Measurements from ENCODE around the gene PRDM15. TPM values are rescaled to one million over a fixed set of nuclear protein-coding genes. Genes with fewer than 3 reads are reported as not detected.

PRDM15 gene
- total and polyA plus RNA-seq, 2 donors (not counting 1 experiment from before 2014, with no cell fraction given) = 2.3 to 3.6 TPM

DNA sequence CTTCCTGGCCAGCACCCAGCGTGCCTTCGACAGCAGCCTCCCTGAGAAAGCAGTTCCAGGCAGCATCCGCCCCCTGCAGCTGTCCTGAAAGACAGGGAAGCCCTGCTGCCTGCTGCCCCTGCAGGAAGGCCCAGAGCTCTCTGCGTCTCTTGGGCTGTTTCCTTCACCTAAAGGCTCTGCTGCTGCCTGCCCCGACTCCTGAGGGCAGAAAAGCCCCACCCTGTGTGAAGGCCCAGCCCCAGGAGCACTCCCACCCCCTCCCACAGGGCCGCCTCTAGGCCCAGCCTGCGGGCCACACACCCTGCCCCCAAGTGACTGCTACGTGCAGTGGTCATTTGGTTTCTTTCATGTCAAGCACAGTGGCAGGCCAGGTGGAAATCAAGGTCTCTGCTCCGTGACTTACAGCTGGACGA, 124.7 kb downstream of the PRDM15 start:
- H3K4me2 ChIP-seq (ENCODE audit: extremely low read depth, insufficient read depth, low read length) = no peak overlapping the region
- no peak overlapping the region for H3K9ac ChIP-seq (ENCODE audit: insufficient read depth, low read length)
- H4K20me1 ChIP-seq (ENCODE audit: control insufficient read depth, extremely low read depth, insufficient read depth, low read length) = no peaks in the 10 kb centered on the region
- no peaks in the 10 kb centered on the region for H3K9me3 ChIP-seq (ENCODE audit: control insufficient read depth, insufficient read depth, low read depth, low read length)
- no peak for DNase-seq (ENCODE audit: low read depth in 2 of 2)
- H3K4me1 ChIP-seq (ENCODE audit: control insufficient read depth, extremely low read depth, insufficient read depth, low read length) = peaks cover 11% of the 10 kb centered on the region
- no peak overlapping the region for H3K27ac ChIP-seq (ENCODE audit: insufficient read depth, low read length)
- H2AFZ ChIP-seq (ENCODE audit: low read length) = no peak overlapping the region
- no peaks in the 10 kb centered on the region for H3K36me3 ChIP-seq (ENCODE audit: control insufficient read depth, insufficient read depth, low read length)
- H3K4me3 ChIP-seq (replicated peaks in 1 of 4; ENCODE audit: control extremely low read depth in 1 of 4, insufficient read depth in 1 of 4, low read depth in 3 of 4, low read length in 4 of 4) = no peak overlapping the region
- H3K27me3 ChIP-seq (ENCODE audit: control insufficient read depth, insufficient read depth, low read length) = no peaks in the 10 kb centered on the region
- TF ChIP-seq EZH2 (IDR thresholded peaks at IDR 0.05; ENCODE audit: low read length, missing control alignments) = no peak
- no peak for TF ChIP-seq CTCF (conservative IDR thresholded peaks at IDR 0.05 in 1 of 2, IDR thresholded peaks at IDR 0.05 in 1 of 2; ENCODE audit: low read depth in 1 of 2, low read length in 2 of 2)
- no peaks in the 10 kb centered on the region for H3K79me2 ChIP-seq (ENCODE audit: control insufficient read depth, insufficient read depth, low read length)

DNA sequence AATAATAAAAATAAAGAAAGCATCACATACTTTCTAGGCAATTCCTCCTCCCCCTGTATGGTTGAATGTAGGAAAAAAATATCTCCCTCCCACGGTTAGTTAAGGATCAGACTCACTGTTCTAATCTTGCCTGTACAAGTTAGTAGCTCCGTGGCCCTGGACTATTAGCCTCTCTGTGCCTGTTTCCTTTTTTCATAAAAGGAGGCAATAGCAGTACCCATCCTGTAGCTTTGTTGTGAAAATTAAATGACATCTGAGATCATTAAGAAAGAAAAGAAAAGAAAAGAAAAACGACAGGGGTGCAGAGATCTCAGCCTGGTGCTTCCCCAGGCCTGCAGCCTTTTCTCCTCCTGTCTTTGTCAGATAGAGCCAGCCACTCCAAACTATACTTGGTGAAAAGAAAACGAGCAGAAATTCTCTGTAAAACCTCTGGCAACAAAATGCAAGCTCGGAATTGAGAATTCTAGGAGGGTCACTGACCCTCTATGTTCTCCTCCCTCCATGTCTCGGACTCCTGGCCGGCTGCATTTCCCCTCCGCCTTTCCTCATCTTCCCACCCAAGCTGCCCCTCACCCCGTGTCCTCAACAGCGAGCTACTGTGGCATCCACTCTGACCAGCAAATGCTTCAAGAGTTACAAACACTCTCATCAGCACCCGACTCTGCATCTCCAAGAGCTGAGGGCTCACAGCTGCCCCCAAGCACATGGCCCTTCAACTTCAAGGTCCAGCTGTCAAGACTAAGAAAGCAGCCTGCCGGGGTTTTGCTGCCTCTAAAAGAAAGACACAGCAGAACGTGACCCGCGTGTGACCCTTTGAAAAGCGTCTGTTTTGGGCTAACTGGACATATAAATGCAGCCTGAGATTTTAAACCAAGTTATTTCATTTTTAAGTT, 125.9 kb downstream of the PRDM15 start:
- H4K20me1 ChIP-seq (ENCODE audit: control insufficient read depth, extremely low read depth, insufficient read depth, low read length) = no peaks in the 10 kb centered on the region
- H3K27ac ChIP-seq (ENCODE audit: insufficient read depth, low read length) = no peak overlapping the region
- H3K4me3 ChIP-seq (replicated peaks in 1 of 4; ENCODE audit: control extremely low read depth in 1 of 4, insufficient read depth in 1 of 4, low read depth in 3 of 4, low read length in 4 of 4) = no peak overlapping the region
- no peaks in the 10 kb centered on the region for H3K27me3 ChIP-seq (ENCODE audit: control insufficient read depth, insufficient read depth, low read length)
- H3K36me3 ChIP-seq (ENCODE audit: control insufficient read depth, insufficient read depth, low read length) = no peaks in the 10 kb centered on the region
- H2AFZ ChIP-seq (ENCODE audit: low read length) = no peak overlapping the region
- H3K4me1 ChIP-seq (ENCODE audit: control insufficient read depth, extremely low read depth, insufficient read depth, low read length) = peaks cover 11% of the 10 kb centered on the region
- no peak overlapping the region for H3K9ac ChIP-seq (ENCODE audit: insufficient read depth, low read length)
- no peaks in the 10 kb centered on the region for H3K9me3 ChIP-seq (ENCODE audit: control insufficient read depth, insufficient read depth, low read depth, low read length)
- TF ChIP-seq EZH2 (IDR thresholded peaks at IDR 0.05; ENCODE audit: low read length, missing control alignments) (no peak), CTCF (conservative IDR thresholded peaks at IDR 0.05 in 1 of 2, IDR thresholded peaks at IDR 0.05 in 1 of 2; ENCODE audit: low read depth in 1 of 2, low read length in 2 of 2) (no peak)
- H3K4me2 ChIP-seq (ENCODE audit: extremely low read depth, insufficient read depth, low read length) = no peak overlapping the region
- H3K79me2 ChIP-seq (ENCODE audit: control insufficient read depth, insufficient read depth, low read length) = no peaks in the 10 kb centered on the region
- DNase-seq (ENCODE audit: low read depth in 2 of 2) = no peak

DNA sequence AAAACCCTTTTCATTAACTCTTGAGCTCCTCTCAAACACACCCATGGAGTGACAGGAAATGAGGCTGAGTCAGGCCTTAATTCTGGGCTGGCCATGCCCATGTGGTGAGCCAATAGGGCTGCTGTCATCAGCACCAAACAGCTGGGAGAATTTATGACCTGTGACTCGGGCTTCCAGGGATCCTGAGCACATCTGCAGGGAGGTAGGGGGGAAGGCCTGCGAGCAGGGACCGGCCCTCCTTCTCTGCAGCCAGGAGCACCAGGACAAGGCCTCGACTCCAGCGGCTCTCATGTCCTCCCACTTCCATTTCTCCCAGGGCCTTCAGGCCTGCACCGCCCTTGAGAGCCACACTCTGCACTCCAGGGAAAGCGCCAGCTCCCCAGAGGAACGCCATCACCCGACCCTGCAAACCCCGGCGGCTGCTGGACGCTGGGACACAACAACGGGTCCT, 126.9 kb downstream of the PRDM15 start:
- peak; percentile 49 to 74 for DNase-seq (ENCODE audit: low read depth in 2 of 2)
- Histone ChIP-seq H3K27ac (ENCODE audit: insufficient read depth, low read length) (peak overlapping the region; percentile 39), H3K27me3 (ENCODE audit: control insufficient read depth, insufficient read depth, low read length) (no peaks in the 10 kb centered on the region), H2AFZ (ENCODE audit: low read length) (no peak overlapping the region), H4K20me1 (ENCODE audit: control insufficient read depth, extremely low read depth, insufficient read depth, low read length) (no peaks in the 10 kb centered on the region), H3K4me2 (ENCODE audit: extremely low read depth, insufficient read depth, low read length) (peak overlapping the region; percentile 38), H3K9me3 (ENCODE audit: control insufficient read depth, insufficient read depth, low read depth, low read length) (no peaks in the 10 kb centered on the region), H3K4me1 (ENCODE audit: control insufficient read depth, extremely low read depth, insufficient read depth, low read length) (peaks cover 11% of the 10 kb centered on the region), H3K79me2 (ENCODE audit: control insufficient read depth, insufficient read depth, low read length) (no peaks in the 10 kb centered on the region), H3K36me3 (ENCODE audit: control insufficient read depth, insufficient read depth, low read length) (no peaks in the 10 kb centered on the region), H3K9ac (ENCODE audit: insufficient read depth, low read length) (no peak overlapping the region), H3K4me3 (replicated peaks in 1 of 4; ENCODE audit: control extremely low read depth in 1 of 4, insufficient read depth in 1 of 4, low read depth in 3 of 4, low read length in 4 of 4) (no peak overlapping the region)
- no peak for TF ChIP-seq CTCF (conservative IDR thresholded peaks at IDR 0.05 in 1 of 2, IDR thresholded peaks at IDR 0.05 in 1 of 2; ENCODE audit: low read depth in 1 of 2, low read length in 2 of 2)
- no peak for TF ChIP-seq EZH2 (IDR thresholded peaks at IDR 0.05; ENCODE audit: low read length, missing control alignments)

Data from fibroblast of lung (primary cell).